MG63 (cell line): ENCODE results near the gene TREML1. TPM values are rescaled to one million over a fixed set of nuclear protein-coding genes. Genes with fewer than 3 reads are reported as not detected.
A peak's percentile ranks its signal among the peaks of the same experiment; 100 is the strongest.
"Not testable (repeated sequence)": the region's sequence is repeated elsewhere in the genome, so short reads cannot be mapped to it uniquely, and the experiment has no call there.

ENCODE experiments used
- DNase-seq: peaks from one replicate; pipeline ENCODE4 v3.0.0-alpha.2; 2020
- H3K27me3 ChIP-seq: fragments of 250-450 bp; sonication (Bioruptor Pico); 2 replicates; pipeline ENCODE4 v1.5.1; 2020; ENCODE audit warnings: mild to moderate bottlenecking, moderate library complexity
- H3K36me3 ChIP-seq: fragments of 250-450 bp; sonication (Bioruptor Pico); 2 replicates; pipeline ENCODE4 v1.5.1; 2020; ENCODE audit warnings: mild to moderate bottlenecking, moderate library complexity
- H3K4me3 ChIP-seq: fragments of 250-450 bp; sonication (Bioruptor Pico); 2 replicates; pipeline ENCODE4 v1.5.1; 2020; ENCODE audit warnings: mild to moderate bottlenecking, moderate library complexity
- H3K9me3 ChIP-seq: fragments of 250-450 bp; sonication (Bioruptor Pico); 2 replicates; pipeline ENCODE4 v1.5.1; 2020; ENCODE audit warnings: mild to moderate bottlenecking, moderate library complexity
- total RNA-seq: library from RNA; depleted of rRNA; stranded (reverse); fragments of >200 nt; shearing (Covaris generic); gene quantifications from 2 replicates; pipeline ENCODE4 v1.2.3, GENCODE V29; 2014; ENCODE audit warnings: low replicate concordance; rRNA removed

Gene TREML1
- not detected in 2 replicates for total RNA-seq

GRCh38 chr6:41153992-41154625, at the start of gene TREML1:
TREML1 (minus strand) TSS chr6:41154347; CDS start chr6:41154288, 59 bp downstream.
- H3K27me3 ChIP-seq: no peaks in the 10 kb centered on the region
- no peak for DNase-seq
- no peaks in the 10 kb centered on the region for H3K36me3 ChIP-seq
- no peaks in the 10 kb centered on the region for H3K9me3 ChIP-seq
- H3K4me3 ChIP-seq: no peak within 1 kb of the TSS

GRCh38 chr6:41201764-41202173, 47.6 kb upstream of the TREML1 start:
- H3K9me3 ChIP-seq: no peaks in the 10 kb centered on the region
- H3K27me3 ChIP-seq: no peaks in the 10 kb centered on the region
- no peak for DNase-seq
- H3K36me3 ChIP-seq: no peaks in the 10 kb centered on the region
- no peak overlapping the region for H3K4me3 ChIP-seq

GRCh38 chr6:41200901-41201763, 47.0 kb upstream of the TREML1 start, which contains the start of gene TREML2:
TREML2 (minus strand) TSS chr6:41201149; CDS start chr6:41201008, 141 bp downstream.
- no peaks in the 10 kb centered on the region for H3K9me3 ChIP-seq
- H3K36me3 ChIP-seq: no peaks in the 10 kb centered on the region
- no peaks in the 10 kb centered on the region for H3K27me3 ChIP-seq
- H3K4me3 ChIP-seq: no peak within 1 kb of the TSS
- DNase-seq: no peak

DNA sequence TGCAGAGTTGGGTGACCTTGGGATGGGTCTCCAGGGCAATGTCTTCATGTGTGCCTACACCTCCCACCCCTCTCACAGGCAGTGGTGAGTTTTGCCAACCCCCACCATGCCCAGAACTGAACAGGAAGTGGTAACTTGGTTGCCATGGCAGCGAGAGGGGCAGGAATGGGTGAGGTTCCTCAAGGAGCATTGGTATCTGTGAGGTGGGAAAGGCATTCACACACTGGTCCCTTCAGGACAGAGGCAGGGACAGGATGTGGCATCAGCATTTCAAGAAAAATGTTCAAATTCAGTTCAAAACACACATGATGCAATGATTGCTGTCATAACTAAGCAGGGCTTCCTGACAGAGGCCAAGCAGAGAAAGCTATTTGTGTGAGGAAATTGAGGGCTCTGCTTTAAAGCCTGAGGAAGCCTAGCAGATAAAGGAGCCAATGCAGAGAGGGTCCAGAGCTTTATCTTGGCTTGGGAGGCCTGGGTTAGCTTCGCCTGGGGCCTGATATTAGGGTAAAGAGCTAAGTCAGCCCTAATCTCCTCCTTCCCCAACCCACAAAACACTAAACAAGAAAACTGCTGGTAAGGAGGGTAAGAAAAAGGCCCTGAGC, 46.3 kb upstream of the TREML1 start:
- Histone ChIP-seq H3K4me3 (no peak overlapping the region), H3K36me3 (no peaks in the 10 kb centered on the region), H3K27me3 (no peaks in the 10 kb centered on the region), H3K9me3 (no peaks in the 10 kb centered on the region)
- DNase-seq: no peak

GRCh38 chr6:41199552-41200246, 45.6 kb upstream of the TREML1 start:
- Histone ChIP-seq H3K4me3 (no peak overlapping the region), H3K27me3 (no peaks in the 10 kb centered on the region), H3K9me3 (no peaks in the 10 kb centered on the region), H3K36me3 (no peaks in the 10 kb centered on the region)
- DNase-seq: no peak

GRCh38 chr6:41197234-41197633, 43.1 kb upstream of the TREML1 start:
- no peaks in the 10 kb centered on the region for H3K36me3 ChIP-seq
- no peaks in the 10 kb centered on the region for H3K9me3 ChIP-seq
- H3K27me3 ChIP-seq: no peaks in the 10 kb centered on the region
- no peak overlapping the region for H3K4me3 ChIP-seq
- no peak for DNase-seq

DNA sequence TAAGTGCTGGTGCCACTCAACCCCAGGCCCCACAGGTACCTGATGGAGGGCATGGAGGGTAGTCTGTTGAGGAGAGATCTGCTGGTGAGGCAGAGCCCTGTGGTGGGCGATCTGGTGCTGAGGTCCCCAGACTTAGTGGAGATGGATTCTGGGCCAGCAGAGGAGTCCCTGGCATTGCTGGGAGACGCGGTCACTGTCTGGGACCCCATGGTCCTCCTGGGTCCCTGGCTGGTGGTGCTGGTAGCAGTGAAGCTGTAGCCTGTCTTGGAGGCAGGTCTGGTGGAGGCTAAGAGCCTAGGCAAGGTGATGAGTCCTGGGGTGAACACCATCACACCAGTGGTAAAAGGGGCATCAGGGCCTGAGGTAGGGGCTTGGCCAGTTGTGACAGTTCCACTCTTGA, 40.2 kb upstream of the TREML1 start:
- H3K36me3 ChIP-seq: no peaks in the 10 kb centered on the region
- DNase-seq: no peak
- H3K27me3 ChIP-seq: no peaks in the 10 kb centered on the region
- H3K4me3 ChIP-seq: no peak overlapping the region
- H3K9me3 ChIP-seq: no peaks in the 10 kb centered on the region

- Histone ChIP-seq H3K36me3 (no peaks in the 10 kb centered on the region), H3K4me3 (no peak overlapping the region), H3K9me3 (no peaks in the 10 kb centered on the region), H3K27me3 (no peaks in the 10 kb centered on the region)
- DNase-seq: no peak
These were observed 39.7 kb upstream of the TREML1 start for GRCh38 chr6:41193884-41194283.

GRCh38 chr6:41193171-41193734, 39.1 kb upstream of the TREML1 start:
- Histone ChIP-seq H3K4me3 (no peak overlapping the region), H3K36me3 (no peaks in the 10 kb centered on the region), H3K9me3 (no peaks in the 10 kb centered on the region), H3K27me3 (no peaks in the 10 kb centered on the region)
- DNase-seq: no peak

DNA sequence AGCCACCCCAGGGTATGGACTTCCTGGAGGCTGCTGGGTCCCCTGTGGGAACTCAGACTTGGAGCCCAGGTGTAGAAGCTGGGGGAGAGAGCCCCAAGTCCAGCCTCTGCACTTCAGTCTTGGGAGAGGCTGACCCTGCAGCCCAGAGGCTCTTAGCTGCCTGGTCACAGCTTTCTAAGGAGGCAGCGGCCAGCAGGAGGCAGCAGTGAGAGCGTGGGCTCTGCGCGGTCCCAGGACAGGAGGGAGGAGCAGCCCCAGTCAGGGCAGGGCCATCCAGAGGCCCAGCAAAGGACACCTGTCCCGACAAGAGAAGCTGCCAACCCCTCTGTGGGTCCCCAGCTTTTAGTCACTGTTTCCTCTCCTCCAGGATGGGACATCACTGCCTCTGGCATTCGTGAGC, 37.4 kb upstream of the TREML1 start:
- H3K27me3 ChIP-seq: no peaks in the 10 kb centered on the region
- H3K36me3 ChIP-seq: no peaks in the 10 kb centered on the region
- no peak overlapping the region for H3K4me3 ChIP-seq
- DNase-seq: peak; percentile 6
- H3K9me3 ChIP-seq: no peaks in the 10 kb centered on the region

DNA sequence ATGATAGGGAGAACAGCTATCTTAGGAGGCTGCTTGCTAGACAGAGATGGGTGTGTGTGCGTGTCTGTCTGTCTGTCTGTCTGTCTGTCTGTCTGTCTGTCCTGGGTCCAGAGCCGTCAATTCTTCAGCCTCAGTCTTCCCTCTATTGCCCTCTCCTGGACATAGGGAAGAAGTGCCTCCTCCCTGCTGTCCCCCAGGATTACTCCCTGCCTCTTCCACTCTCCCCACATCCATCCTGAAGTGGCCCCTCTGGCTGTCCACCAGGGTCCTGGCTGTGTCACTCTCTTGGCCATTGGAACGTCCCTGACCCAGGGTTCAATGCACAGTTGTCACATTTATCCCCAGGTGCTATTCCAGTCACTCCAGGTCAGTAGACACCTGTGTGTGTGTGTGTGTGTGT, 36.6 kb upstream of the TREML1 start:
- Histone ChIP-seq H3K9me3 (no peaks in the 10 kb centered on the region), H3K27me3 (no peaks in the 10 kb centered on the region), H3K4me3 (no peak overlapping the region), H3K36me3 (no peaks in the 10 kb centered on the region)
- no peak for DNase-seq

GRCh38 chr6:41189967-41190366, 35.8 kb upstream of the TREML1 start:
- no peak for DNase-seq
- no peaks in the 10 kb centered on the region for H3K36me3 ChIP-seq
- H3K4me3 ChIP-seq: no peak overlapping the region
- no peaks in the 10 kb centered on the region for H3K9me3 ChIP-seq
- H3K27me3 ChIP-seq: no peaks in the 10 kb centered on the region

GRCh38 chr6:41189046-41189445, 34.9 kb upstream of the TREML1 start:
- not testable (repeated sequence) for DNase-seq

DNA sequence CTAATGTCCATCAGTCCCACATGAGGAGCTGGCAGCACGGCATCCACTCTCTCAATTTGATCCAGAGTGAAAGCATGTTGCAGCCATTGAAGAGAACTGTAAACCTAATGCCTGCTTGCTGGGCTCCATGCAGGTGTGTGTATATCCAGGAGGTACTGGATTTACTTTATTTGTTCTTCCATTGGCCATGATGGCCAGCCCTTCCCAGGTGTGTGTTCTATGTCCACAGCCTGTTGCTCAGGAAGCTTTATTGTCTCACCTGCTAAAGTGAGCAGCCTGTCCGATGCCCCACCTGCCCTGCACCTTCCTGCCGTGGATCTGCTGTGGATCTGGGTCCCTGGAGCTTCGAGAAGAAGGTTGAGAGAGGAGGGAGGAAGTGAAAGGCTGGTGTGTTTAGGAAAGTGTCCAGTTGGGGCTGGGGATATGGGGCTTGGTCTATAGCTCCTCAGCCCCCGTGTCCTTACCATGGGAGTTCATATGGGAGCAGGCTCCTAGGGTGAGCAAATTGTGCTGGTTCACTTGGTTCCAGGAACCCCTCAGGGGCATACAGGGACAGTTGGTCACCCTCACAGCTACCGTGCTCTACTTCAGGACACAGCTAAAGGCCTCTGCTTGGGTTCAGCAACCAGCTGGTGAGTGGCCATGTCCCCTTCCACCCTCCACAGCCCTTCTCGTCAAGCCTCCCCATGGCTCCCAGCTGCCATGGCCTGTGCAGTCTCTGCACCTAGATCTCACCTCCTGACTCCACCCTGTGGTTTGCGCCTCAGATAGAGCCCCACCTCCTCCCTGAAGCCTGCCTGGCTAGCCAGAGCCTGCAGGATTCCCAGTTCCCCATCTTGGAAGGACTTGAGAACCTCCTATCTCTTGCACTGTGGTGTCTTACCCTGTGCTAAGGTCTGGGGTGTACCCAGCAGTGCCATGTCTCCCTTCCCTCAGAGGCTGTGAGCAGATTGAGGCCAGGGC, 34.1 kb upstream of the TREML1 start:
- DNase-seq: no peak
- no peaks in the 10 kb centered on the region for H3K9me3 ChIP-seq
- H3K4me3 ChIP-seq: no peak overlapping the region
- no peaks in the 10 kb centered on the region for H3K36me3 ChIP-seq
- H3K27me3 ChIP-seq: no peaks in the 10 kb centered on the region

More at GRCh38 chr6:41189046-41189445, 34.9 kb upstream of the TREML1 start:
- H3K27me3 ChIP-seq, H3K4me3 ChIP-seq, H3K36me3 ChIP-seq, H3K9me3 ChIP-seq: not testable (repeated sequence)

DNA sequence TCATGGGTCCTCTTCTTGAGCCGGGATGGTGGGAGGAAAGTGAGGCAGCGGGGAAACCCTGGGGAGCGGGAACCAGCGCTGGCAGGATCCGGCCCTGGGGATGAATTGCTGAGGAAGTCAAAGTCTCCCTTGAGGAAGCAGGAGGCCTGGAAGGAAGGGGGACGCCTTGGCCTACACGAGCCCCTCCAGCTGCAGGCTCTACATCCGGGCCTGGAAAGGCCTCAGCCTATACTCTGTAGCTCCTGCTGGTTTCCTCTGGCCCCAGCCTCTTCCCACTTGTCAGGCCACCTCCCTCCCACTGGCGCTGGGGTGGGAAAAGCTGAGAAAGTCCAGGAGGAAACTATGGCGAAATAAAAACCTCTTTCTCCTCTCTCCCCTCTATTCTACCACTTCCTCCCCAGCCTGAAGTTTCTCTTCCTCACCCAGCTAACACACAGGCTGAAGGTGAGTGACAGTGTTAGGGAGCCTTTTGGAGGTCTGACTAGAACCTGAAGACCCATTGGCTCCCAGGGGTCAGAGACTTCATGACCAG, 31.9 kb upstream of the TREML1 start:
- Histone ChIP-seq H3K36me3 (no peaks in the 10 kb centered on the region), H3K27me3 (no peaks in the 10 kb centered on the region), H3K4me3 (no peak overlapping the region), H3K9me3 (no peaks in the 10 kb centered on the region)
- DNase-seq: no peak
